ENCODE results near the gene RD3L.

- TF ChIP-seq, protein P1, sequence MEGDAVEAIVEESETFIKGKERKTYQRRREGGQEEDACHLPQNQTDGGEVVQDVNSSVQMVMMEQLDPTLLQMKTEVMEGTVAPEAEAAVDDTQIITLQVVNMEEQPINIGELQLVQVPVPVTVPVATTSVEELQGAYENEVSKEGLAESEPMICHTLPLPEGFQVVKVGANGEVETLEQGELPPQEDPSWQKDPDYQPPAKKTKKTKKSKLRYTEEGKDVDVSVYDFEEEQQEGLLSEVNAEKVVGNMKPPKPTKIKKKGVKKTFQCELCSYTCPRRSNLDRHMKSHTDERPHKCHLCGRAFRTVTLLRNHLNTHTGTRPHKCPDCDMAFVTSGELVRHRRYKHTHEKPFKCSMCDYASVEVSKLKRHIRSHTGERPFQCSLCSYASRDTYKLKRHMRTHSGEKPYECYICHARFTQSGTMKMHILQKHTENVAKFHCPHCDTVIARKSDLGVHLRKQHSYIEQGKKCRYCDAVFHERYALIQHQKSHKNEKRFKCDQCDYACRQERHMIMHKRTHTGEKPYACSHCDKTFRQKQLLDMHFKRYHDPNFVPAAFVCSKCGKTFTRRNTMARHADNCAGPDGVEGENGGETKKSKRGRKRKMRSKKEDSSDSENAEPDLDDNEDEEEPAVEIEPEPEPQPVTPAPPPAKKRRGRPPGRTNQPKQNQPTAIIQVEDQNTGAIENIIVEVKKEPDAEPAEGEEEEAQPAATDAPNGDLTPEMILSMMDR (IDR thresholded peaks at IDR 0.05): no peak
- no peak for TF ChIP-seq POLR2A (IDR thresholded peaks at IDR 0.05)
These were observed 46.7 kb upstream of the RD3L start for GRCh38 chr14:103989034-103989433.
